ENCODE data around the gene KCNIP4.

KCNIP4 gene

DNA sequence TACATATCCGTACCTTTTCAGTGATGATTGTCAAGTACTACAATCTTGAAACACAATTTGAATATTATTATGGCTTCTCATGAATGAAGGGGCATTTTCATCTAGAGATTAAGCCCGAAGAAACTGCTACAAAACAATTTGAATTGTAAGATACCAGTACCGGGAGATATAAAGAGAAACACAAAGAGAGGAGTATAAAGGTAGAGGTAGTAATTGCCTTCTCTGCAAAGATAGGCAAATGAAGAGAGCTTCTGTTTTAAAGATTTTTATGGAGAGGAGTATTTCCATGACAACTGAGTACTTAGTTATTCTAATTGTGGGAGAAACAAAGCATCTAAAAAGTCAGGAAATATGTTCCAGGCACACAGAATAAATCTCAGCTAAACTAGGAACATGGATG, 25.3 kb upstream of the KCNIP4 start:
- Histone ChIP-seq H3K4me1 (ENCODE audit: insufficient read depth, poor library complexity, severe bottlenecking) (no peaks in the 10 kb centered on the region), H3K36me3 (ENCODE audit: low read depth) (no peaks in the 10 kb centered on the region), H3K27me3 (ENCODE audit: insufficient read depth, poor library complexity, severe bottlenecking) (peaks cover 3% of the 10 kb centered on the region), H3K4me3 (ENCODE audit: severe bottlenecking) (no peak overlapping the region), H3K9me3 (ENCODE audit: severe bottlenecking) (no peaks in the 10 kb centered on the region), H3K27ac (ENCODE audit: poor library complexity, severe bottlenecking) (no peak overlapping the region)
- ATAC-seq (ENCODE audit: low read depth) (no peak), DNase-seq (ENCODE audit: low spot score) (no peak)
- TF ChIP-seq, protein P1, sequence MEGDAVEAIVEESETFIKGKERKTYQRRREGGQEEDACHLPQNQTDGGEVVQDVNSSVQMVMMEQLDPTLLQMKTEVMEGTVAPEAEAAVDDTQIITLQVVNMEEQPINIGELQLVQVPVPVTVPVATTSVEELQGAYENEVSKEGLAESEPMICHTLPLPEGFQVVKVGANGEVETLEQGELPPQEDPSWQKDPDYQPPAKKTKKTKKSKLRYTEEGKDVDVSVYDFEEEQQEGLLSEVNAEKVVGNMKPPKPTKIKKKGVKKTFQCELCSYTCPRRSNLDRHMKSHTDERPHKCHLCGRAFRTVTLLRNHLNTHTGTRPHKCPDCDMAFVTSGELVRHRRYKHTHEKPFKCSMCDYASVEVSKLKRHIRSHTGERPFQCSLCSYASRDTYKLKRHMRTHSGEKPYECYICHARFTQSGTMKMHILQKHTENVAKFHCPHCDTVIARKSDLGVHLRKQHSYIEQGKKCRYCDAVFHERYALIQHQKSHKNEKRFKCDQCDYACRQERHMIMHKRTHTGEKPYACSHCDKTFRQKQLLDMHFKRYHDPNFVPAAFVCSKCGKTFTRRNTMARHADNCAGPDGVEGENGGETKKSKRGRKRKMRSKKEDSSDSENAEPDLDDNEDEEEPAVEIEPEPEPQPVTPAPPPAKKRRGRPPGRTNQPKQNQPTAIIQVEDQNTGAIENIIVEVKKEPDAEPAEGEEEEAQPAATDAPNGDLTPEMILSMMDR (IDR thresholded peaks at IDR 0.05; ENCODE audit: poor library complexity, severe bottlenecking) = no peak

DNA sequence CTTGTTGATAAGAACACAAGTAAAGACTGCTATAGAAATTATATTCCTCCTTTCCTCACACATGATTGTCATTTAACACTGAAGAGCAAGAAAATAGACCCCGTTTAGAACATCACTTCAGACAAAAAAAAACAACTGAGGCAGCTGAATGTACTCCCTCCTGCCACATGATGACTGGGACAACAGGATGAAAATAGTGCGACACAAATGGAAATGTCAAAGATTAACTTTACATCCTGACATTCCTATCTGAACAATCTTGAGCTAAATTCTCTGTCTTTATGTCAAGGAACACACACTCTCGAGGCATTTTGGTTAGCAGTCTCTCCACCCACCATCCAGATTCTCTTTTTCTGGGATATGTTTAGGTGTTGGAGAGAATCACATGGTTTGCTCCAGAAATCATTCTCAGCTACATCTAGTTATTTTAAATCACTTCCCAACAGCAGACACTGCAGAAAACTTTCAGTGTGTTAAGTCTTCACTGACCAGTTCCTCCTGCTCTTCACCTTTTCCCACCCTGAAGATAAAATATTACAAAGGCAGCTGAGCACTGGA, 16.3 kb upstream of the KCNIP4 start:
- TF ChIP-seq, protein P1 (IDR thresholded peaks at IDR 0.05; ENCODE audit: poor library complexity, severe bottlenecking) = no peak
- H3K4me3 ChIP-seq (ENCODE audit: severe bottlenecking) = no peak overlapping the region
- DNase-seq (ENCODE audit: low spot score) (no peak), ATAC-seq (ENCODE audit: low read depth) (no peak)
- H3K27ac ChIP-seq (ENCODE audit: poor library complexity, severe bottlenecking) = no peak overlapping the region
- H3K9me3 ChIP-seq (ENCODE audit: severe bottlenecking) = no peaks in the 10 kb centered on the region
- H3K27me3 ChIP-seq (ENCODE audit: insufficient read depth, poor library complexity, severe bottlenecking) = no peaks in the 10 kb centered on the region
- H3K36me3 ChIP-seq (ENCODE audit: low read depth) = no peaks in the 10 kb centered on the region
- H3K4me1 ChIP-seq (ENCODE audit: insufficient read depth, poor library complexity, severe bottlenecking) = no peaks in the 10 kb centered on the region

GRCh38 chr4:21962691-21963090, 14.1 kb upstream of the KCNIP4 start:
- TF ChIP-seq, protein P1 (IDR thresholded peaks at IDR 0.05; ENCODE audit: poor library complexity, severe bottlenecking) = no peak
- DNase-seq (ENCODE audit: low spot score) = no peak
- H3K4me1 ChIP-seq (ENCODE audit: insufficient read depth, poor library complexity, severe bottlenecking) = no peaks in the 10 kb centered on the region
- H3K27ac ChIP-seq (ENCODE audit: poor library complexity, severe bottlenecking) = no peak overlapping the region
- H3K4me3 ChIP-seq (ENCODE audit: severe bottlenecking) = no peak overlapping the region
- H3K9me3 ChIP-seq (ENCODE audit: severe bottlenecking) = no peaks in the 10 kb centered on the region
- H3K27me3 ChIP-seq (ENCODE audit: insufficient read depth, poor library complexity, severe bottlenecking) = no peaks in the 10 kb centered on the region
- ATAC-seq (ENCODE audit: low read depth) = no peak
- no peaks in the 10 kb centered on the region for H3K36me3 ChIP-seq (ENCODE audit: low read depth)

DNA sequence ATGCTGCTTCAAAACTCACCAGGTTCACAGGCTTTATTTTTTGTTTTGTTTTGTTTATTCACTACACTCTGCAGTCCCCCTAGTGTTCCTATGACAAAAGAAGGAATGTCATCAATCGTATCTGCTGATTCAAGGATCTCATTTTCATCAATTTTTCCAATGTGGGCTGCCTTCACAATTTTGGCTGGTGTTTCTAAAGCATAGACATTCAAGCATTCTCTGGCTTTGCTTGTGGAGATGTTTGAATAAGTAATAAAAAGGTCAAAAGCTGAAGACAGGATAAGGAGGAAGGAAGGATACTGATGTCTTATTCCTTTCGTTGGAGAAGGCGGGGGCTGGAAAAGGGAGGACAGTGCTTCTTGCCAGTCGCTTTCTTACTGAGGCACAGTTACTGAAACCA, 12.2 kb upstream of the KCNIP4 start:
- Histone ChIP-seq H3K4me3 (ENCODE audit: severe bottlenecking) (no peak overlapping the region), H3K9me3 (ENCODE audit: severe bottlenecking) (no peaks in the 10 kb centered on the region), H3K4me1 (ENCODE audit: insufficient read depth, poor library complexity, severe bottlenecking) (no peaks in the 10 kb centered on the region), H3K36me3 (ENCODE audit: low read depth) (no peaks in the 10 kb centered on the region), H3K27ac (ENCODE audit: poor library complexity, severe bottlenecking) (no peak overlapping the region), H3K27me3 (ENCODE audit: insufficient read depth, poor library complexity, severe bottlenecking) (no peaks in the 10 kb centered on the region)
- TF ChIP-seq, protein P1 (IDR thresholded peaks at IDR 0.05; ENCODE audit: poor library complexity, severe bottlenecking) = no peak
- ATAC-seq (ENCODE audit: low read depth) = no peak
- DNase-seq (ENCODE audit: low spot score) = no peak

GRCh38 chr4:21954916-21955315, 6.3 kb upstream of the KCNIP4 start:
- Histone ChIP-seq H3K4me1 (ENCODE audit: insufficient read depth, poor library complexity, severe bottlenecking) (no peaks in the 10 kb centered on the region), H3K36me3 (ENCODE audit: low read depth) (no peaks in the 10 kb centered on the region), H3K4me3 (ENCODE audit: severe bottlenecking) (no peak overlapping the region), H3K9me3 (ENCODE audit: severe bottlenecking) (no peaks in the 10 kb centered on the region), H3K27me3 (ENCODE audit: insufficient read depth, poor library complexity, severe bottlenecking) (peaks cover 4% of the 10 kb centered on the region), H3K27ac (ENCODE audit: poor library complexity, severe bottlenecking) (no peak overlapping the region)
- DNase-seq (ENCODE audit: low spot score) (no peak), ATAC-seq (ENCODE audit: low read depth) (no peak)
- TF ChIP-seq, protein P1 (IDR thresholded peaks at IDR 0.05; ENCODE audit: poor library complexity, severe bottlenecking) = no peak
